Stimulated activated CD4-positive, alpha-beta T cell treated with anti-CD3 and anti-CD28 coated beads, TNF-alpha, amount 100 ng/mL, for 48 hours (primary cell): ENCODE results near the gene STX4.

Experiments used
- DNase-seq, 3 donors: peaks; one replicate each; pipeline ENCODE4 v3.0.0-alpha.2; 2020; ENCODE audit warnings: low read depth in 3 of 3

STX4 gene

GRCh38 chr16:31020536-31020935 lies 12.8 kb upstream of the STX4 start:
- DNase-seq: no peak

- no peak for DNase-seq
These were observed 10.7 kb upstream of the STX4 start for GRCh38 chr16:31022544-31023251.

- DNase-seq: no peak
These were observed 10.1 kb upstream of the STX4 start for GRCh38 chr16:31023252-31023602.

GRCh38 chr16:31023627-31024226 lies 9.6 kb upstream of the STX4 start:
- no peak for DNase-seq

GRCh38 chr16:31025339-31025738 lies 8.0 kb upstream of the STX4 start:
- no peak for DNase-seq

- no peak for DNase-seq
These were observed 4.1 kb upstream of the STX4 start for GRCh38 chr16:31029272-31029671.

GRCh38 chr16:31031276-31031675 lies 2.1 kb upstream of the STX4 start:
- DNase-seq: no peak

GRCh38 chr16:31033709-31034492 lies 543 bp downstream of the STX4 start:
- DNase-seq: peak; percentile 69 to 87 (median 76)

GRCh38 chr16:31036691-31037090 lies 3.3 kb downstream of the STX4 start:
- no peak for DNase-seq

- DNase-seq: no peak
These were observed 5.6 kb downstream of the STX4 start for GRCh38 chr16:31038993-31039392.

GRCh38 chr16:31042866-31043265 lies 9.5 kb downstream of the STX4 start:
- DNase-seq: no peak

- DNase-seq: no peak
These were observed 10.0 kb downstream of the STX4 start for GRCh38 chr16:31043352-31043751.

- no peak for DNase-seq
These were observed 10.6 kb downstream of the STX4 start for GRCh38 chr16:31043898-31044481.

GRCh38 chr16:31050280-31051030 lies 17.1 kb downstream of the STX4 start:
- no peak for DNase-seq

GRCh38 chr16:31052114-31052513 lies 18.8 kb downstream of the STX4 start:
- no peak for DNase-seq

GRCh38 chr16:31055613-31056012 lies 22.3 kb downstream of the STX4 start:
- no peak for DNase-seq

- no peak for DNase-seq
These were observed 27.9 kb downstream of the STX4 start for GRCh38 chr16:31061126-31061812.

- DNase-seq: no peak
These were observed 28.6 kb downstream of the STX4 start for GRCh38 chr16:31061813-31062440.

GRCh38 chr16:31063495-31063842 lies 30.1 kb downstream of the STX4 start:
- no peak for DNase-seq

GRCh38 chr16:31063843-31064611 lies 30.7 kb downstream of the STX4 start:
- no peak for DNase-seq
